Adipocyte (in vitro differentiated cells): Measurements from ENCODE around the gene ANKRD12.
"Not testable (repeated sequence)": the region's sequence is repeated elsewhere in the genome, so short reads cannot be mapped to it uniquely, and the experiment has no call there.

Experiments
- DNase-seq: peaks from one replicate; pipeline ENCODE4 v3.0.0-alpha.2; 2015; ENCODE audit warnings: low read depth
- H3K27me3 ChIP-seq: replicated peaks from 2 replicates; pipeline ENCODE4 v1.7.0; 2013; ENCODE audit warnings: mild to moderate bottlenecking, low read length, moderate library complexity; ENCODE audit not compliant: control insufficient read depth, insufficient read depth
- H3K36me3 ChIP-seq: 2 replicates; pipeline ENCODE4 v1.7.0; 2013; ENCODE audit warnings: low read length, mild to moderate bottlenecking, moderate library complexity; ENCODE audit not compliant: control insufficient read depth, insufficient read depth, severe bottlenecking
- H3K4me1 ChIP-seq: 2 replicates; pipeline ENCODE4 v1.7.0; 2013; ENCODE audit warnings: mild to moderate bottlenecking, low read length, moderate library complexity; ENCODE audit not compliant: control insufficient read depth, insufficient read depth
- H3K4me3 ChIP-seq: 2 replicates; pipeline ENCODE4 v1.7.0; 2013; ENCODE audit warnings: mild to moderate bottlenecking, low read length, moderate library complexity
- H3K9ac ChIP-seq: 2 replicates; pipeline ENCODE4 v1.7.0; 2013; ENCODE audit warnings: mild to moderate bottlenecking, low read length, moderate library complexity
- H3K9me3 ChIP-seq: 2 replicates; pipeline ENCODE4 v1.7.0; 2013; ENCODE audit warnings: mild to moderate bottlenecking, low read length, moderate library complexity; ENCODE audit not compliant: control insufficient read depth

Gene ANKRD12

DNA sequence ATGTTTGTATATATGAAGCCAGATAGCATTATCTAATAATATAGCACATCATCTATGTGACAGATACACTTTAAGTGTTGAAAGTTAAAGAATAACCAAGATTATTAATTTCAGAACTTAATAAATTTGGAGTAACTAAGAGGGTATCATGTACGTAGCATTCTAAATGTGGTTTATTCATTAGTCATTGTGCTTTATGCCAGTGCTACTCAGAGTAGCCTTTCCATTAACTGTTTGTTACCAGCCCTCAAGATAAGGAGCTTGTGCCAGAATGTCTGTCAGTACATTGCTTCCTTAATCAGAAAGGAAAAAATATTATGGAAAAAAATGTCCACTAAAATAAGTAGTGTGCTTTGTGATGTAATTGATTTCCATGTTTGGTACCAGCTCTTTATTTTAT, 103.1 kb downstream of the ANKRD12 start:
- DNase-seq: no peak
- H3K4me3 ChIP-seq: no peak overlapping the region
- no peaks in the 10 kb centered on the region for H3K27me3 ChIP-seq
- H3K4me1 ChIP-seq: no peaks in the 10 kb centered on the region
- H3K36me3 ChIP-seq: peaks cover 74% of the 10 kb centered on the region
- no peak overlapping the region for H3K9ac ChIP-seq
- H3K9me3 ChIP-seq: no peaks in the 10 kb centered on the region

DNA sequence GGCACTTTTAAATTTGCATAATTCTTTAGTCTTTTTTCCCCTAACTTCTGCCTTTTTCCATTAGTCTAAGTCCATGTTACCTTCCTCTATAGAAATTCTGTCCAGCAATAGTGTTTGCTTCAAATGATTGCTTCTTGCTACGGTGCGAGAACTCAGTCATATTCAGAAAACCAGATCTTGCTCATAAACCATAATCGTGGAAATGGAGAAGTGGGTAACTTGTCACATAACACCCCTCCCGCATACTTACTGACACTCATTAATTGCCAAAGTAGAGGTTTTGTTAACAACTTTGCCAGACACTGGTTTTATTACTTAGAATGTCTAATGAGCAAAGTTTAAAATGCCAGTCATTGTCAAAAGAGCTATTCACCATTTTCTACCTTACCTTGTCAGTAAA, 103.7 kb downstream of the ANKRD12 start:
- Histone ChIP-seq H3K4me1 (no peaks in the 10 kb centered on the region), H3K27me3 (no peaks in the 10 kb centered on the region), H3K36me3 (peaks cover 70% of the 10 kb centered on the region), H3K4me3 (no peak overlapping the region), H3K9ac (no peak overlapping the region), H3K9me3 (no peaks in the 10 kb centered on the region)
- DNase-seq: no peak

DNA sequence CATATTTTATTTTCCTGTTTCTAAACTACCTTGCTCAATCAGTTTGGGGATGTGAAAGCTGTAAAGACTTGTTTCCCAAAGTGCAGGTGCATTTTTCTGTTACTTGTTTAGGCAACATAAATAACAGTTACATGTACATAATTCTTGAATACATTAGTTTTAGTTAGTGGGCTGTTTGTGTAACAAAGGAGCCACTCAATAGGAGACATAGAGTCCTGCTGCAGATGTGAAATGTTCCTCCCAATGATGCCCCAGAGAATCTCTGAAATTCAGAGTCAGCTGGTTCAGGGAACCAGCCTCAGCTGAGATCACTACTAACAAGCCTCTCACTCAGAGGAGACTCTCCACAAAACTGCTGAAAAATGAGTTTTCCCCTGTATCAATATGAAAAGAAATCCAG, 106.4 kb downstream of the ANKRD12 start:
- Histone ChIP-seq H3K9ac (no peak overlapping the region), H3K4me1 (no peaks in the 10 kb centered on the region), H3K36me3 (peaks cover 66% of the 10 kb centered on the region), H3K27me3 (no peaks in the 10 kb centered on the region), H3K4me3 (no peak overlapping the region), H3K9me3 (no peaks in the 10 kb centered on the region)
- no peak for DNase-seq

DNA sequence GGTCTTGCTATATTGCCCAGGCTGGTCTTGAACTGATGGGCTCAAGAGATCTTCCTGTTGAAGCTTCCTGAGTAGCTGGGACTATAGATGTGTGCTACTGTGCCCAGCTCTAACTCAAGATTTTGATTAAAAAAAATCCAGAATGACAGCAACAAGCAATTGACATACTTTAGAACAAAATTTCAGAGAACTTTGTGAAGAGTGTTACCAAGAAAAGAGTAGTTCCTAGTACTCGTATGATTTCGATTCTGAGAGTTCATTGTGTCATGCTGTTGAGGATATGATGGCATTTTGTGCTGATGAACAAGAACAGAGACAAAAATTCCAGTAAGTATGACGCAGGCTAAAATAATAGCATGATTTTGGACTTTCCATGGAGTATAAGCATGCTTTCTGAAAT, 107.8 kb downstream of the ANKRD12 start:
- Histone ChIP-seq H3K4me1 (no peaks in the 10 kb centered on the region), H3K4me3 (no peak overlapping the region), H3K36me3 (peaks cover 59% of the 10 kb centered on the region), H3K27me3 (no peaks in the 10 kb centered on the region), H3K9me3 (no peaks in the 10 kb centered on the region), H3K9ac (no peak overlapping the region)
- no peak for DNase-seq

DNA sequence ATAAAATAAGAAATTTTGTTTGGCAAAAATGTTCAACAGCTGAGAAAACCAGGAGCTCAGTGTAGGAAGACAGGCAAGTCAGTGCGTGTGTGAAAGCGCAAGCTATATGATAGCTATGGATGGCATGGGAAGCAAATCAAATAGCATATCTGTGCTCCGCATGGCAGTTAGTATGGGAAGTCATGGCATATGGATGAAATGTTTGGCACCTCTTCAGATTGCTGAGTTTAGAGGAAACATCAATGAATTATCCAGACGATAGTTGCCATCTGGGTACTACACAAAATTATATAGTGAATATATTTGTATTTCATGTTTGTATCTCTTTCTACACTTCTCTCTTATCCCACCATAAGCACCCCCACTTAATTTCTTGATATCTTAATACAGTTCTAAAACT, 112.1 kb downstream of the ANKRD12 start:
- no peak overlapping the region for H3K9ac ChIP-seq

DNA sequence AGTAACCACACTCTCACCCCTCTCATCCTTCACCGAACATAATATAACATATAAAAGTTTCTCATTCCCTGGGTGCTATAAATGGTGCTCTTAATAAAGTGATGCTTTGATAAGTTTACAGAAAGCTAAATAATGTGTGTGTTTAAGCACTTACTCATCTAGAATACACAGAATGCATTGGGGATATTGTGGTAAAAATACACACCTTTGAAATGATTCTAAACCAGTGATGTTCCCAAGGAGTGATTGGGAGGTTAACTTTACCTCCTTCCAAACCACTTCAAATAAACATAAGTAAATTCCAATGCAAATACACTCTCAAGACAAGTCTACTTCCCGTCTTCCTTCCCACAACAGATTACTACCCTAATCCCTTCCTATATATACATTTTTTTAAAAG, 112.7 kb downstream of the ANKRD12 start:
- Histone ChIP-seq H3K27me3 (no peaks in the 10 kb centered on the region), H3K4me3 (no peak overlapping the region), H3K4me1 (no peaks in the 10 kb centered on the region), H3K9ac (no peak overlapping the region), H3K9me3 (no peaks in the 10 kb centered on the region), H3K36me3 (peaks cover 42% of the 10 kb centered on the region)
- no peak for DNase-seq

More for the DNA sequence above, 112.1 kb downstream of the ANKRD12 start:
- Histone ChIP-seq H3K4me3 (no peak overlapping the region), H3K9me3 (no peaks in the 10 kb centered on the region), H3K4me1 (no peaks in the 10 kb centered on the region), H3K27me3 (no peaks in the 10 kb centered on the region), H3K36me3 (peaks cover 42% of the 10 kb centered on the region)
- no peak for DNase-seq

DNA sequence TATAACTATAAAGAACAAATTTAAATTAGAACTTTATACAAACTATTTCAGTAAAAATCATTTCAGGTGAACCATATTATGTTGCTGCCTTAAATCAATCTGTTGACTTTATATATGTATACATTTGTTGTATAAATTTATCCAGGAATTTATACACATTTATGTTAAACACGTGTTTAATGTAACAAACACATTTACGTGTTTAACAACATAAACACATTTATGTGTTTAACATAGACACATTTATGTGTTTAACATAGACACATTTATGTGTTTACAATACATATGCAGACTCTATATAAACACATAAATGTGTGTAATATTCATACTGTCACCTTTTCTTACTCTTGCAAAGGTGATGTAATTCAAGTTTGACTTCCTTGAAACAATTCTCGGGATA, 122.6 kb downstream of the ANKRD12 start:
- Histone ChIP-seq H3K27me3 (no peaks in the 10 kb centered on the region), H3K36me3 (peaks cover 40% of the 10 kb centered on the region)
- no peak for DNase-seq

DNA sequence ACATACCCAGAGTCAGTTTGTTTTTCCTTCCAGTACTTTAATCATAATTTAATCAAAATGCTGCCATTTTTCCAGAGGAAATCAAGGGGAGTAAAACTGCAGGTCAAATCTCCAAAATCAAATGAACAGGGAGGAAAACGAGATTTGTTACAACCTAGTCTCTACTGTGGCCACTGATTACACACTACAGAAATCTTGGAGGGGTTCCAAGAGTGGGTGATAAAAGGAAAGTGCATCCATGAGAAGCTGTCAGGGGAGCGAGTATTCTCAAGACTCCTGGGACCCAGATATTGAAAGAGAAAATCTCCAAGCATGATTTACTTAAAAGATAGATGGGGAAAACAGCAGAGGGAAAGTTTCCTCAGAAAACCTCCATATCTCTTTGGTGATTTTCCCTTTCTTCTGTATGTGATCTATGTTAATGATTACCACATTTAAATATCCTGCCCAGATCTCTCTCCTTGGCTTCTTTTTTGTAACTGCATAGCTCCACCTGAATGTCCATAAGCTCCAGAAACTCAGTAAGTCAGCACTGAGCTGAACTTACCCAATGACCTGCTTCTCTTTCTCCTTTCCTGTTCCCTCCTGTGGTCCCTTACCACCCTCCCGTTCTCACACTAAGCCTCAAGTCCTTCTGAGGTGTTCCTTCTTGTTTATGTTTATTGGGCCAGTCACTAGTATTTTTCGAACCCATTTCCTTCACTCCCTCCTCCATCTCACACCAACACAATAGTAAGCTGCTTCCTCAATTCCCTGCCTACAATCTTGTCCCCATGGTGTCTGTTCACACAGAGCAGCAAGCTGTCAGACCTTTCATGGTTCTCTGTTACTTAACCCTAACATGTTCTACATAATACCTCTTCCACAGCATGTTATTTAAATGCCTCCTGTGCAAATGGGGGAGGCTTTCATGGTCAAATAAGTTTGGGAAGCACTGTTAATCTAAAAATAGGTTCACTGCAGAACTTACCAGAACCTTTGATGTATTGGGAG, 124.1 kb downstream of the ANKRD12 start:
- H3K9ac ChIP-seq: no peak overlapping the region
- no peaks in the 10 kb centered on the region for H3K4me1 ChIP-seq
- H3K36me3 ChIP-seq: peaks cover 40% of the 10 kb centered on the region
- no peaks in the 10 kb centered on the region for H3K9me3 ChIP-seq
- H3K4me3 ChIP-seq: no peak overlapping the region
- DNase-seq: no peak
- no peaks in the 10 kb centered on the region for H3K27me3 ChIP-seq

More for the DNA sequence above, 122.6 kb downstream of the ANKRD12 start:
- Histone ChIP-seq H3K4me1 (no peaks in the 10 kb centered on the region), H3K9me3 (no peaks in the 10 kb centered on the region), H3K4me3 (no peak overlapping the region), H3K9ac (no peak overlapping the region)

DNA sequence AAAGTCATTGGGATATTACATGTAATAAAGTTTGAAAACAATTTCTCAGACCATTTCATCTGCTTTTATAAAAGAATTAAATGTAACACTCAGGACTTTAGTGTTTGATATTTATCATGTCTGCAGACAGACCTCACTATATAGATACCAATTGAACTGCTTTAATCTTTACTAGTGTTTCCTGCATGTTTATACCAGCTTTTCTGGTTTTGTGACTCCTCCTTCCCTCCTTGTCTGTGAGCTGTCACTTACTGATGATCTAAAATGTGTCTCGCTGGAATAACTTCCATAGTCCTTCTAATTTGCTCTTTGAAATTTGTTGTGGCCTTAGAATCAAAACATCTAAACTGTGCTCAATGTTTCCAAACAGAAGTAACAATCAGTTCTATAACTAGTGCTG, 126.7 kb downstream of the ANKRD12 start:
- Histone ChIP-seq H3K9me3 (no peaks in the 10 kb centered on the region), H3K4me3 (no peak overlapping the region), H3K9ac (no peak overlapping the region), H3K36me3 (peaks cover 29% of the 10 kb centered on the region), H3K27me3 (no peaks in the 10 kb centered on the region), H3K4me1 (no peaks in the 10 kb centered on the region)
- no peak for DNase-seq

DNA sequence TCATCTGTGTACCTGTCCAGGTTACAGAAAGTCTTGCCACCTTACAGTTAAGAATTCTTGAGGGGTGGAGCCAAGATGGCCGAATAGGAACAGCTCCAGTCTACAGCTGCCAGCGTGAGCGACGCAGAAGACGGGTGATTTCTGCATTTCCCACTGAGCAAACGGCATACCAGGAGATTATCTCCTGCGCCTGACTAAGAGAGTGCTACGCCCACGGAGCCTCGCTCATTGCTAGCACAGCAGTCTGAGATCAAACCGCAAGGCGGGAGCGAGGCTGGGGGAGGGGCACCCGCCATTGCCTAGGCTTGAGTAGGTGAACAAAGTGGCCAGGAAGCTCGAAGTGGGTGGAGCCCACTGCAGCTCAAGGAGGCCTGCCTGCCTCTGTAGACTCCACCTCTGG, 128.2 kb downstream of the ANKRD12 start:
- H3K9ac ChIP-seq, DNase-seq, H3K4me3 ChIP-seq, H3K4me1 ChIP-seq, H3K27me3 ChIP-seq, H3K9me3 ChIP-seq: not testable (repeated sequence)
- peaks cover 27% of the 10 kb centered on the region for H3K36me3 ChIP-seq

DNA sequence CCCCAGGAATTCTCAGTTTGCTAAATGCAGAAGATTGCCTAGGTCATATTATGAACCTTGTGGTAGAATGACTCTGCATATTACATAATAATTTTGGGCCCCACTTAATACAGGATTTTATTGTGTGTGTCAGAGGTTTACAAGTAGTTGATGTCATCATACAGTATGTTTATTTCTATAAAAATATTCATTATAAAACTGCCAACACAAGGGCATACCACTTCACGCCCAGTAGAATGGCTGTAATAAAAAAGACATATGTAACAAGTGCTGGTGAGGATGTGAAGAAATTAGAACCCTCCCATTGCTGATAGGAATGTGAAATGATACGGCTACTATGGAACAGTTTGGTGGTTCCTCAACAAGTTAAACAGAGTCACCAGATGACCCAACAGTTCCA, 136.6 kb downstream of the ANKRD12 start:
- Histone ChIP-seq H3K27me3 (no peaks in the 10 kb centered on the region), H3K4me1 (no peaks in the 10 kb centered on the region), H3K9me3 (no peaks in the 10 kb centered on the region), H3K4me3 (no peak overlapping the region), H3K36me3 (peaks cover 63% of the 10 kb centered on the region), H3K9ac (no peak overlapping the region)
- DNase-seq: no peak
